ENCODE measurements around the gene RNF182. TPM values are rescaled to one million over a fixed set of nuclear protein-coding genes. Genes with fewer than 3 reads are reported as not detected.
A peak's percentile ranks its signal among the peaks of the same experiment; 100 is the strongest.

Gene RNF182
- total and polyA plus RNA-seq, 9 of the 15 experiments (the other 6 are each of a cell fraction or from before 2014, with no cell fraction given), result 12.8 to 22.8 (median 17.5) TPM

DNA sequence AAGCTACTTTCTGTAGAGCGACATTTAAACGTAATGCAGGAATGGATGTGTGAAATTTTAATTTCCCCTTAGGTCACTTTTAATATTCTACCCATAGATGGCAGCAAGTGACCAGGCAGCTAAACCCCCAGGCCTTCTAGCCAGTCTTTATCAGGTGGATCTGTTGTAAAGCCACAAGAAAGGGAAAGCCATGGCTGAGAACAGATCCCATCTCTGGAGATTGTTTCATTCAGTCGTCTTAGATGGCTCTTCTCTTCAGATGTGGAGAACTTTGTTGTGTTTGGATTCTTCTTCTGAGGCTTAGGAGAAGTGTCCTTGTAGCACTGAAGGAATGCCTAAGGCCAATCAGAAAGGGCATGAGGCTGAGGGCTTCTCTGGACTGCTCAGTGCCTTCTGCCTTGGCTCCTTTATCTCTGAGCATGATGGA is 15.8 kb upstream of the RNF182 start (continued):
- no peak for TF ChIP-seq SMAD3 (CRISPR knock-in tag; conservative IDR thresholded peaks at IDR 0.05)
- TF ChIP-seq ZNF551 (CRISPR knock-in tag; IDR thresholded peaks at IDR 0.05), result no peak
- TF ChIP-seq ZBTB17 (CRISPR knock-in tag; IDR thresholded peaks at IDR 0.05), result peak; percentile 22; the same call in 1 of the 2 replicates
- no peak for TF ChIP-seq ZBED1 (IDR thresholded peaks at IDR 0.05)
- no peak for TF ChIP-seq MAFF (IDR thresholded peaks at IDR 0.05; ENCODE audit: low read length)
- no peak for TF ChIP-seq HDAC8 (tag; IDR thresholded peaks at IDR 0.05)
- TF ChIP-seq TSC22D4 (tag; IDR thresholded peaks at IDR 0.05), result no peak
- TF ChIP-seq, protein P1, sequence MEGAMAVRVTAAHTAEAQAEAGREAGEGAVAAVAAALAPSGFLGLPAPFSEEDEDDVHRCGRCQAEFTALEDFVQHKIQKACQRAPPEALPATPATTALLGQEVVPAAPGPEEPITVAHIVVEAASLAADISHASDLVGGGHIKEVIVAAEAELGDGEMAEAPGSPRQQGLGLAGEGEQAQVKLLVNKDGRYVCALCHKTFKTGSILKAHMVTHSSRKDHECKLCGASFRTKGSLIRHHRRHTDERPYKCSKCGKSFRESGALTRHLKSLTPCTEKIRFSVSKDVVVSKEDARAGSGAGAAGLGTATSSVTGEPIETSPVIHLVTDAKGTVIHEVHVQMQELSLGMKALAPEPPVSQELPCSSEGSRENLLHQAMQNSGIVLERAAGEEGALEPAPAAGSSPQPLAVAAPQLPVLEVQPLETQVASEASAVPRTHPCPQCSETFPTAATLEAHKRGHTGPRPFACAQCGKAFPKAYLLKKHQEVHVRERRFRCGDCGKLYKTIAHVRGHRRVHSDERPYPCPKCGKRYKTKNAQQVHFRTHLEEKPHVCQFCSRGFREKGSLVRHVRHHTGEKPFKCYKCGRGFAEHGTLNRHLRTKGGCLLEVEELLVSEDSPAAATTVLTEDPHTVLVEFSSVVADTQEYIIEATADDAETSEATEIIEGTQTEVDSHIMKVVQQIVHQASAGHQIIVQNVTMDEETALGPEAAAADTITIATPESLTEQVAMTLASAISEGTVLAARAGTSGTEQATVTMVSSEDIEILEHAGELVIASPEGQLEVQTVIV (CRISPR knock-in tag; IDR thresholded peaks at IDR 0.05; ENCODE audit: borderline replicate concordance), result no peak
- no peak for TF ChIP-seq POLR2AphosphoS2 (IDR thresholded peaks at IDR 0.05; ENCODE audit: low read length)
- TF ChIP-seq, protein P2, sequence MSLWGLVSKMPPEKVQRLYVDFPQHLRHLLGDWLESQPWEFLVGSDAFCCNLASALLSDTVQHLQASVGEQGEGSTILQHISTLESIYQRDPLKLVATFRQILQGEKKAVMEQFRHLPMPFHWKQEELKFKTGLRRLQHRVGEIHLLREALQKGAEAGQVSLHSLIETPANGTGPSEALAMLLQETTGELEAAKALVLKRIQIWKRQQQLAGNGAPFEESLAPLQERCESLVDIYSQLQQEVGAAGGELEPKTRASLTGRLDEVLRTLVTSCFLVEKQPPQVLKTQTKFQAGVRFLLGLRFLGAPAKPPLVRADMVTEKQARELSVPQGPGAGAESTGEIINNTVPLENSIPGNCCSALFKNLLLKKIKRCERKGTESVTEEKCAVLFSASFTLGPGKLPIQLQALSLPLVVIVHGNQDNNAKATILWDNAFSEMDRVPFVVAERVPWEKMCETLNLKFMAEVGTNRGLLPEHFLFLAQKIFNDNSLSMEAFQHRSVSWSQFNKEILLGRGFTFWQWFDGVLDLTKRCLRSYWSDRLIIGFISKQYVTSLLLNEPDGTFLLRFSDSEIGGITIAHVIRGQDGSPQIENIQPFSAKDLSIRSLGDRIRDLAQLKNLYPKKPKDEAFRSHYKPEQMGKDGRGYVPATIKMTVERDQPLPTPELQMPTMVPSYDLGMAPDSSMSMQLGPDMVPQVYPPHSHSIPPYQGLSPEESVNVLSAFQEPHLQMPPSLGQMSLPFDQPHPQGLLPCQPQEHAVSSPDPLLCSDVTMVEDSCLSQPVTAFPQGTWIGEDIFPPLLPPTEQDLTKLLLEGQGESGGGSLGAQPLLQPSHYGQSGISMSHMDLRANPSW (CRISPR knock-in tag; IDR thresholded peaks at IDR 0.05), result no peak
- TF ChIP-seq TOE1 (IDR thresholded peaks at IDR 0.05; ENCODE audit: borderline replicate concordance), result no peak
- no peak for TF ChIP-seq TOE1 (CRISPR knock-in tag; IDR thresholded peaks at IDR 0.05; ENCODE audit: borderline replicate concordance, low read depth)
- TF ChIP-seq KDM2B (CRISPR knock-in tag; IDR thresholded peaks at IDR 0.05), result no peak
- no peak for TF ChIP-seq GABPA (tag; conservative IDR thresholded peaks at IDR 0.05; ENCODE audit: low read depth)
- TF ChIP-seq YBX1 (IDR thresholded peaks at IDR 0.05), result no peak
- TF ChIP-seq, protein P3, sequence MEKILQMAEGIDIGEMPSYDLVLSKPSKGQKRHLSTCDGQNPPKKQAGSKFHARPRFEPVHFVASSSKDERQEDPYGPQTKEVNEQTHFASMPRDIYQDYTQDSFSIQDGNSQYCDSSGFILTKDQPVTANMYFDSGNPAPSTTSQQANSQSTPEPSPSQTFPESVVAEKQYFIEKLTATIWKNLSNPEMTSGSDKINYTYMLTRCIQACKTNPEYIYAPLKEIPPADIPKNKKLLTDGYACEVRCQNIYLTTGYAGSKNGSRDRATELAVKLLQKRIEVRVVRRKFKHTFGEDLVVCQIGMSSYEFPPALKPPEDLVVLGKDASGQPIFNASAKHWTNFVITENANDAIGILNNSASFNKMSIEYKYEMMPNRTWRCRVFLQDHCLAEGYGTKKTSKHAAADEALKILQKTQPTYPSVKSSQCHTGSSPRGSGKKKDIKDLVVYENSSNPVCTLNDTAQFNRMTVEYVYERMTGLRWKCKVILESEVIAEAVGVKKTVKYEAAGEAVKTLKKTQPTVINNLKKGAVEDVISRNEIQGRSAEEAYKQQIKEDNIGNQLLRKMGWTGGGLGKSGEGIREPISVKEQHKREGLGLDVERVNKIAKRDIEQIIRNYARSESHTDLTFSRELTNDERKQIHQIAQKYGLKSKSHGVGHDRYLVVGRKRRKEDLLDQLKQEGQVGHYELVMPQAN (IDR thresholded peaks at IDR 0.05; ENCODE audit: borderline replicate concordance), result no peak
- 0 out of 4 replicates have a peak, but pooled peaks of 1 of the 2 experiments have one; percentile 26 for TF ChIP-seq HDAC1 (IDR thresholded peaks at IDR 0.05)
- TF ChIP-seq TRIM24 (IDR thresholded peaks at IDR 0.05), result peak in 1 of 2 experiments; percentile 22; a peak in 1 of 4 replicates
- TF ChIP-seq FUS (optimal IDR thresholded peaks at IDR 0.05; ENCODE audit: low read depth, low read length), result no peak
- TF ChIP-seq, protein P4, sequence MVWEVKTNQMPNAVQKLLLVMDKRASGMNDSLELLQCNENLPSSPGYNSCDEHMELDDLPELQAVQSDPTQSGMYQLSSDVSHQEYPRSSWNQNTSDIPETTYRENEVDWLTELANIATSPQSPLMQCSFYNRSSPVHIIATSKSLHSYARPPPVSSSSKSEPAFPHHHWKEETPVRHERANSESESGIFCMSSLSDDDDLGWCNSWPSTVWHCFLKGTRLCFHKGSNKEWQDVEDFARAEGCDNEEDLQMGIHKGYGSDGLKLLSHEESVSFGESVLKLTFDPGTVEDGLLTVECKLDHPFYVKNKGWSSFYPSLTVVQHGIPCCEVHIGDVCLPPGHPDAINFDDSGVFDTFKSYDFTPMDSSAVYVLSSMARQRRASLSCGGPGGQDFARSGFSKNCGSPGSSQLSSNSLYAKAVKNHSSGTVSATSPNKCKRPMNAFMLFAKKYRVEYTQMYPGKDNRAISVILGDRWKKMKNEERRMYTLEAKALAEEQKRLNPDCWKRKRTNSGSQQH (CRISPR knock-in tag; IDR thresholded peaks at IDR 0.05), result no peak
- no peak for TF ChIP-seq CBFA2T3 (IDR thresholded peaks at IDR 0.05)
- no peak for TF ChIP-seq TGIF2 (CRISPR knock-in tag; IDR thresholded peaks at IDR 0.05)
- peak; percentile 62; the same call in 1 of the 2 replicates for TF ChIP-seq HDAC2 (IDR thresholded peaks at IDR 0.05)
- no peak for TF ChIP-seq ZFP36 (IDR thresholded peaks at IDR 0.05; ENCODE audit: low read depth, low read length, partially characterized antibody)
